Ovary (tissue), 9 donors: Measurements from ENCODE around the gene STARD9. TPM values are rescaled to one million over a fixed set of nuclear protein-coding genes. Genes with fewer than 3 reads are reported as not detected.

Source experiments
- DNase-seq, 5 donors: peaks; one replicate each; pipeline ENCODE4 v3.0.0-alpha.2; 2019 to 2020
- H3K27ac ChIP-seq, 2 donors: fragments of 200-600 bp; one replicate each; pipeline versions ENCODE4 v1.5.1 to v1.8.0; 2019 to 2022
- H3K27me3 ChIP-seq: fragments of 200-600 bp; one replicate; pipeline ENCODE4 v1.8.0; 2022
- H3K36me3 ChIP-seq: fragments of 200-600 bp; sonication (generic); one replicate; pipeline ENCODE4 v1.5.1; 2019
- H3K4me1 ChIP-seq: one replicate; pipeline ENCODE4 v1.8.1; 2013; ENCODE audit warnings: mild to moderate bottlenecking, moderate library complexity; ENCODE audit not compliant: insufficient read depth
- H3K4me3 ChIP-seq: fragments of 200-600 bp; sonication (generic); one replicate; pipeline ENCODE4 v1.5.1; 2017
- H3K9me3 ChIP-seq, 2 donors: fragments of 200-600 bp in 1 of 2; sonication (generic) in 1 of 2; one replicate each; pipeline versions ENCODE4 v1.5.1 to v1.8.1; 2013 to 2019; ENCODE audit warnings: mild to moderate bottlenecking in 1 of 2, moderate library complexity in 1 of 2
- EP300 ChIP-seq: sonication (generic); formaldehyde crosslinking; IDR thresholded peaks from one replicate; pipeline ENCODE4 v1.6.1; 2017; ENCODE audit warnings: antibody characterized with exemption
- POLR2A ChIP-seq: fragments of 450-650 bp; IDR thresholded peaks from one replicate; pipeline ENCODE4 v1.6.1; 2017; ENCODE audit warnings: antibody characterized with exemption, mild to moderate bottlenecking, moderate library complexity
- WGBS, 3 donors: extraction: QIAGEN DNeasy Blood & Tissue Kit in 1 of 3; methylation state at CpG; one replicate each; pipeline versions ENCODE4 v1.1.5 to v1.1.7; 2013 to 2017; 5-methylcytosine and 5-hydroxymethylcytosine counted together
- intact Hi-C, 4 donors: fragments of 100-400 bp; cut with DNase I; formaldehyde crosslinking; loops; one replicate each; pipeline versions ENCODE4 v1.11.0 to v1.15.1; 2022 to 2023
- polyA plus RNA-seq, 2 donors: library from polyadenylated mRNA; stranded (reverse); fragments of 200-250 nt in 1 of 2; fragments of 350-450 nt in 1 of 2; fragmentation: Illumina TruSeq in 1 of 2; extraction: RNeasy Lipid Tissue Mini Kit (QIAGEN cat#74804) in 1 of 2; gene quantifications; one replicate each; pipeline ENCODE4 v1.2.3, GENCODE V29; 2013 to 2014
- total RNA-seq, 7 donors: library from RNA; depleted of rRNA in 2 of 7; stranded (reverse); fragments of >200 nt in 2 of 7; fragmentation: NEBNext Ultra II Directional in 3 of 7; extraction: Animal tissue kit (Norgen Biotek cat#: 25700) in 3 of 7; gene quantifications; one replicate each; pipeline versions ENCODE4 v1.1.0 to v1.2.4, GENCODE V29; 2016 to 2023
- TF ChIP-seq, protein P1 (sequence below), 3 donors: fragments of 450-650 bp in 2 of 3; fragments of 200-600 bp in 1 of 3; IDR thresholded peaks; one replicate each; pipeline versions ENCODE4 v1.5.1 to v1.8.0; 2016 to 2022; ENCODE audit warnings: antibody characterized with exemption in 3 of 3, mild to moderate bottlenecking in 1 of 3
- donor health status: DM: no; HTN: no; CAD: no; lungs with moderate emphysema.
- donor health status: DM: no; HTN: no; CAD: no.
- donor health status: Bipolar disorder and iron deficiency.
- donor health status: DM: yes; HTN: yes; CAD: no.
- donor health status: DM: no; HTN: no; CAD: no.
- donor health status: DM: yes; HTN: yes; CAD: no.

STARD9 gene
- total and polyA plus RNA-seq, 9 donors: 11.3 to 40.3 (median 29.4) TPM

DNA sequence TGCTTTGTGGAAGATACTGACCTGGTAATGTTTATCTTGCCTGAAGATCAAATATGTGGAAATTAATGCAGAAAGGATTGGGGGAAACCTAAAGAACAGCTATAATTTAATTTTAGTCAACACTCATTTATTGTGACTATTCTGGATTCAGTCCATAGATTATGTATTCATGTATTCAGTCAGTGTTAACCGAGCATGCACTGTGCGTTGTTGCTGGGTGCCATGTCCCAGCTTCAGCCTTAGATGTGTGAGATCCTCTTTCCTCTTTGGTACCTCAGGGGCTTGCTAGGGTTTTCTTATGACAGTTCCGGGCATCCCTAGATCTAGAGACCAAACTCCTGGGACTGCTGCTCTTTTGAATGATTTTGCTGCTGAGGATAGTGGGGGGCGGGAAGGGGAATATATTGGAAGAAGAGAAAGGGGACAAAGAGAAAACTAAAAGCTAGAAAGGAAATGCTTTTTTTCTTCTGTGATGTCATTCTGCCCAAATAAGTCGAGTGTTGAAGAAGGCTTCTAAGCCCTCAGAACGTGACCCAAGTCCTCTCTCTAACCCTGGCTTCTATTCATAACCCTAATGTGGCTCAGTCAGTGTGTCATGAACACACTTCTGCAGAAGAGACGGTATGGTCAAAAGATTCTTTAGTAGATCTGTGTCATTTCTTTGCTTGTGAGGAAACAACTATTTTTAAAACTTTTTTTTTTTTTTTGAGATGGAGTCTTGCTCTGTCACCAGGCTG lies 33.5 kb downstream of the STARD9 start:
- H3K27ac ChIP-seq: no peak overlapping the region
- no peaks in the 10 kb centered on the region for H3K27me3 ChIP-seq
- no peak for DNase-seq
- no peaks in the 10 kb centered on the region for H3K9me3 ChIP-seq
- no peaks in the 10 kb centered on the region for H3K36me3 ChIP-seq
- intact Hi-C loops: no loop called here
- H3K4me1 ChIP-seq: peaks cover 10% of the 10 kb centered on the region
- WGBS, 3 donors: 86 to 88% (median 87%) methylated on average over 7 of the region's 7 CpGs
- H3K4me3 ChIP-seq: no peak overlapping the region
- no peak for TF ChIP-seq POLR2A
- TF ChIP-seq, protein P1, sequence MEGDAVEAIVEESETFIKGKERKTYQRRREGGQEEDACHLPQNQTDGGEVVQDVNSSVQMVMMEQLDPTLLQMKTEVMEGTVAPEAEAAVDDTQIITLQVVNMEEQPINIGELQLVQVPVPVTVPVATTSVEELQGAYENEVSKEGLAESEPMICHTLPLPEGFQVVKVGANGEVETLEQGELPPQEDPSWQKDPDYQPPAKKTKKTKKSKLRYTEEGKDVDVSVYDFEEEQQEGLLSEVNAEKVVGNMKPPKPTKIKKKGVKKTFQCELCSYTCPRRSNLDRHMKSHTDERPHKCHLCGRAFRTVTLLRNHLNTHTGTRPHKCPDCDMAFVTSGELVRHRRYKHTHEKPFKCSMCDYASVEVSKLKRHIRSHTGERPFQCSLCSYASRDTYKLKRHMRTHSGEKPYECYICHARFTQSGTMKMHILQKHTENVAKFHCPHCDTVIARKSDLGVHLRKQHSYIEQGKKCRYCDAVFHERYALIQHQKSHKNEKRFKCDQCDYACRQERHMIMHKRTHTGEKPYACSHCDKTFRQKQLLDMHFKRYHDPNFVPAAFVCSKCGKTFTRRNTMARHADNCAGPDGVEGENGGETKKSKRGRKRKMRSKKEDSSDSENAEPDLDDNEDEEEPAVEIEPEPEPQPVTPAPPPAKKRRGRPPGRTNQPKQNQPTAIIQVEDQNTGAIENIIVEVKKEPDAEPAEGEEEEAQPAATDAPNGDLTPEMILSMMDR (IDR thresholded peaks at IDR 0.05): no peak
- no peak for TF ChIP-seq EP300

DNA sequence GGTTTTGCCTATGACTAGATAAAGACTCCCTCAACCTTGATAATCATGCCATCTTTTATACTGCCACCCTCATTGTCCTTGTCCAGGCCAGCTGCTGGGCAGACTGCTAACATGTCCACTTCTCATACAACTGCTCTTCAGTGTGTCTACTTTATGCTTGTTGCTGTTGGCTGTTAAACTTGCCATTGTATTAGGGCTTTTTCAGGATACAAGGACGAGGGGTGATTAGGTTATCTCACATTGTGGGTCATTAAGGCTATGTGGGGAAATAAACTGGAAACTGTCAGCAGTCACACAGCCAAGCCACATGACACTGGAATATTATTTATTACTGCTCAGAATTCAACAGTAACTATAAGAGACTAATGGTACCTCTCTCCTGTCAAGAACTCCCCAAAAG lies 36.1 kb downstream of the STARD9 start:
- H3K27me3 ChIP-seq: no peaks in the 10 kb centered on the region
- intact Hi-C loops: no loop called here
- H3K36me3 ChIP-seq: no peaks in the 10 kb centered on the region
- no peaks in the 10 kb centered on the region for H3K9me3 ChIP-seq
- TF ChIP-seq, protein P1 (IDR thresholded peaks at IDR 0.05): no peak
- TF ChIP-seq EP300 (no peak), POLR2A (no peak)
- DNase-seq: no peak
- no peak overlapping the region for H3K4me3 ChIP-seq
- H3K27ac ChIP-seq: no peak overlapping the region
- peaks cover 4% of the 10 kb centered on the region for H3K4me1 ChIP-seq
- WGBS, 3 donors: 43 to 66% (median 61%) methylated on average over 1 of the region's 1 CpG

DNA sequence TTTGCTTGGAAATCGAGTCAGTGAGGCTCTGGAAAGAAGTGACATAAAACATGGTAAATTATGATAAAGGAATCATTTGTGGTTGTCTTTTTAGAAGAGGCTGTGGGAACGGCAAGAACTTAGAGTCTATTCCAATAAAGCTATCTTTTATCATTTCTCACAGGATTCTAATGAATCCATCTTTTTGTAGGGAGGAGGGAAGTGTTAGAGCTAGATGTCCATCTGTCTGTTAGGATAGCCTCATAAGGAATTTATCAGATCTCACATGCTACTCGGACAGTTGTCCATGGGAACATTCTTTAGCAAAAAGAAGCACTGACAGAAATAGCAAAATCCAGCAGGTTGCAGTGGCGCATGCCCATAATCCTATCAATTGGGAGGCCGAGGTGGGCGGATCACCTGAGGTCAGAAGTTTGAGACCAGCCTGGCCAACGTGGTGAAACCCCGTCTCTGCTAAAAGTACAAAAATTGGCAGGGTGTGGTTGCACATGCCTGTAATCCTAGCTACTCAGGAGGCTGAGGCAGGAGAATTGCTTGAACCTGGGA lies 37.0 kb downstream of the STARD9 start:
- DNase-seq: no peak
- Histone ChIP-seq H3K27me3 (no peaks in the 10 kb centered on the region), H3K27ac (no peak overlapping the region), H3K4me1 (peaks cover 4% of the 10 kb centered on the region), H3K4me3 (no peak overlapping the region), H3K36me3 (no peaks in the 10 kb centered on the region), H3K9me3 (no peaks in the 10 kb centered on the region)
- WGBS, 3 donors: 84 to 87% (median 86%) methylated on average over 8 of the region's 8 CpGs
- intact Hi-C loops: no loop called here
- TF ChIP-seq, protein P1 (IDR thresholded peaks at IDR 0.05): no peak
- TF ChIP-seq EP300 (no peak), POLR2A (no peak)

DNA sequence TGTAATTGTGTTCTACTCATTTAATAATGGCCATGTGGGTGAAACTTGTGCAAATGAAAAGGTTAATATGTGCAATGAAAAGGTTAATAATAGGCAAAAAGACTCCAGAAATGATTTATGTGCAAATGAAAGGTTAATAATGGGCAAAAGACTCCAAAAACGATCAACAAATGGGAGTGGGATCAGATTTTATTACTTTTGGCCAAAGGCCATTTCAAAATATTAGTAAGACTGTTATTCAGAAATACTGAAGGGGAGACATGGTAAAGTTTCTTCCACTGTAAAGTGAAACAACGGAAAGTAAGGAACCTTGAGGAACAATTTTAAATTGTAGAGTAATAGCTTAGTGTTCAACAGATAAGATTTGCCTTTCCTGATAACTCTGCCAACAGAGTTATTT lies 40.7 kb downstream of the STARD9 start:
- intact Hi-C loops: no loop called here
- peaks cover 3% of the 10 kb centered on the region for H3K4me1 ChIP-seq
- H3K27me3 ChIP-seq: no peaks in the 10 kb centered on the region
- H3K4me3 ChIP-seq: no peak overlapping the region
- H3K9me3 ChIP-seq: no peaks in the 10 kb centered on the region
- no peak for DNase-seq
- 7 to 13% (median 8%) methylated on average over 2 of the region's 2 CpGs for WGBS, 3 donors
- peak overlapping the region in 1 of 2 donors; percentile 1 for H3K27ac ChIP-seq
- TF ChIP-seq EP300 (no peak), POLR2A (no peak)
- TF ChIP-seq, protein P1 (IDR thresholded peaks at IDR 0.05): no peak
- no peaks in the 10 kb centered on the region for H3K36me3 ChIP-seq
